Measurements from ENCODE around the gene OXNAD1.

Gene OXNAD1

GRCh38 chr3:16245609-16246008, 19.4 kb upstream of the OXNAD1 start:
- DNase-seq (ENCODE audit: low spot score) (no peak), FAIRE-seq (no peak)

- DNase-seq (ENCODE audit: low spot score) (peak; percentile 58), FAIRE-seq (no peak)
These were observed 17.5 kb upstream of the OXNAD1 start for GRCh38 chr3:16247282-16248061.

- DNase-seq (ENCODE audit: low spot score): no peak
- no peak for FAIRE-seq
These were observed 16.5 kb upstream of the OXNAD1 start for GRCh38 chr3:16248556-16248955.

GRCh38 chr3:16249336-16249735, 15.7 kb upstream of the OXNAD1 start:
- FAIRE-seq: no peak

GRCh38 chr3:16249886-16250285, 15.1 kb upstream of the OXNAD1 start:
- FAIRE-seq: no peak
- DNase-seq (ENCODE audit: low spot score): no peak

More at GRCh38 chr3:16249336-16249735, 15.7 kb upstream of the OXNAD1 start:
- no peak for DNase-seq (ENCODE audit: low spot score)

GRCh38 chr3:16251316-16252085, 13.5 kb upstream of the OXNAD1 start:
- no peak for DNase-seq (ENCODE audit: low spot score)
- no peak for FAIRE-seq

GRCh38 chr3:16252243-16252978, 12.6 kb upstream of the OXNAD1 start:
- no peak for FAIRE-seq
- no peak for DNase-seq (ENCODE audit: low spot score)

GRCh38 chr3:16252988-16253387, 12.0 kb upstream of the OXNAD1 start:
- DNase-seq (ENCODE audit: low spot score) (no peak), FAIRE-seq (no peak)

- no peak for FAIRE-seq
- DNase-seq (ENCODE audit: low spot score): no peak
These were observed 11.4 kb upstream of the OXNAD1 start for GRCh38 chr3:16253601-16254000.

- DNase-seq (ENCODE audit: low spot score) (no peak), FAIRE-seq (no peak)
These were observed 10.1 kb upstream of the OXNAD1 start for GRCh38 chr3:16254916-16255315.

- DNase-seq (ENCODE audit: low spot score) (no peak), FAIRE-seq (no peak)
These were observed 9.7 kb upstream of the OXNAD1 start for GRCh38 chr3:16255326-16255725.

- FAIRE-seq: no peak
- DNase-seq (ENCODE audit: low spot score): no peak
These were observed 9.3 kb upstream of the OXNAD1 start for GRCh38 chr3:16255726-16256125.

GRCh38 chr3:16257309-16257708, 7.7 kb upstream of the OXNAD1 start:
- no peak for FAIRE-seq
- no peak for DNase-seq (ENCODE audit: low spot score)

GRCh38 chr3:16258177-16258576, 6.8 kb upstream of the OXNAD1 start:
- DNase-seq (ENCODE audit: low spot score) (no peak), FAIRE-seq (no peak)

- FAIRE-seq: no peak
- no peak for DNase-seq (ENCODE audit: low spot score)
These were observed 6.1 kb upstream of the OXNAD1 start for GRCh38 chr3:16258866-16259265.

- DNase-seq (ENCODE audit: low spot score) (no peak), FAIRE-seq (no peak)
These were observed 5.0 kb upstream of the OXNAD1 start for GRCh38 chr3:16260046-16260445.

GRCh38 chr3:16262174-16262573, 2.8 kb upstream of the OXNAD1 start:
- DNase-seq (ENCODE audit: low spot score): no peak
- FAIRE-seq: no peak

- FAIRE-seq (no peak), DNase-seq (ENCODE audit: low spot score) (no peak)
These were observed 771 bp upstream of the OXNAD1 start for GRCh38 chr3:16264174-16264707.

- DNase-seq (ENCODE audit: low spot score) (no peak), FAIRE-seq (no peak)
These were observed 409 bp downstream of the OXNAD1 start for GRCh38 chr3:16265455-16265786.

GRCh38 chr3:16266714-16267113, 1.7 kb downstream of the OXNAD1 start:
- no peak for FAIRE-seq
- DNase-seq (ENCODE audit: low spot score): no peak

- FAIRE-seq (no peak), DNase-seq (ENCODE audit: low spot score) (no peak)
These were observed 5.8 kb downstream of the OXNAD1 start for GRCh38 chr3:16270855-16271254.

- FAIRE-seq (no peak), DNase-seq (ENCODE audit: low spot score) (no peak)
These were observed 7.6 kb downstream of the OXNAD1 start for GRCh38 chr3:16272588-16272987.

Data from RCC 7860 (cell line).